Astrocyte of the cerebellum (primary cell): Measurements from ENCODE around the gene NUDT14.

Source experiments
- DNase-seq: peaks from one replicate; pipeline ENCODE4 v3.0.0-alpha.2; 2011; ENCODE audit warnings: low read depth
- H3K4me3 ChIP-seq: 2 replicates; pipeline ENCODE4 v1.5.1; 2011; ENCODE audit warnings: mild to moderate bottlenecking, low read depth, low read length, moderate library complexity
- CTCF ChIP-seq: IDR thresholded peaks from 2 replicates; pipeline ENCODE4 v1.5.1; 2012; ENCODE audit warnings: low read length, low read depth, moderate library complexity, mild to moderate bottlenecking; ENCODE audit errors: missing control alignments
- in situ Hi-C: cut with HindIII; loops from 2 replicates; pipeline ENCODE4 v1.10.0; 2017; ENCODE audit warnings: low sequenced_read_pairs

The NUDT14 gene

GRCh38 chr14:105185001-105185400 is 3.9 kb upstream of the NUDT14 start:
- H3K4me3 ChIP-seq = no peak overlapping the region
- DNase-seq = no peak
- no peak for TF ChIP-seq CTCF
- in situ Hi-C loops = loop anchor here (25.0 kb wide), 1 partner anchor 102 kb away; no protein-coding TSS in a partner anchor

- no peak for DNase-seq
- in situ Hi-C loops = loop anchor here (25.0 kb wide), 1 partner anchor 103 kb away; no protein-coding TSS in a partner anchor
- H3K4me3 ChIP-seq = no peak overlapping the region
- TF ChIP-seq CTCF = no peak
These were observed 3.3 kb upstream of the NUDT14 start for GRCh38 chr14:105184461-105184860.

- DNase-seq = no peak
- in situ Hi-C loops = loop anchor here (25.0 kb wide), 1 partner anchor 105 kb away; no protein-coding TSS in a partner anchor
- TF ChIP-seq CTCF = no peak
- H3K4me3 ChIP-seq = no peak overlapping the region
These were observed 1.3 kb upstream of the NUDT14 start for GRCh38 chr14:105182296-105183020.

- peak overlapping the region; percentile 18 for H3K4me3 ChIP-seq
- TF ChIP-seq CTCF = no peak
- in situ Hi-C loops = loop anchor here (25.0 kb wide), 1 partner anchor 106 kb away; no protein-coding TSS in a partner anchor
- no peak for DNase-seq
These were observed 610 bp upstream of the NUDT14 start for GRCh38 chr14:105181549-105182295.

- no peak overlapping the region for H3K4me3 ChIP-seq
- no peak for TF ChIP-seq CTCF
- DNase-seq = no peak
- in situ Hi-C loops = loop anchor here (25.0 kb wide), 1 partner anchor 108 kb away; no protein-coding TSS in a partner anchor
These were observed 1.9 kb downstream of the NUDT14 start for GRCh38 chr14:105179191-105179590.

- no peak for TF ChIP-seq CTCF
- in situ Hi-C loops = loop anchor here (25.0 kb wide), 1 partner anchor 108 kb away; no protein-coding TSS in a partner anchor
- no peak for DNase-seq
- H3K4me3 ChIP-seq = no peak overlapping the region
These were observed 2.3 kb downstream of the NUDT14 start for GRCh38 chr14:105178868-105179140.
